Caco-2 (cell line): ENCODE measurements around the gene UGT2B17. TPM values are rescaled to one million over a fixed set of nuclear protein-coding genes. Genes with fewer than 3 reads are reported as not detected.

Experiments used
- BruUV-seq: library from RNA; stranded (reverse); fragments of 400-500 nt; replicated peaks from 2 replicates; lab custom pipeline; 2021; lab: Mats Ljungman, UMichigan
- CTCF ChIA-PET: fragments of 300-600 bp; sonication (Branson Sonifier 250); formaldehyde crosslinking; loops from one replicate; lab custom pipeline; 2022; ENCODE audit warnings: antibody characterized with exemption; lab: Charles Lee
- POLR2A ChIA-PET: fragments of 300-600 bp; sonication (Branson Sonifier 250); formaldehyde crosslinking; loops from one replicate; lab custom pipeline; 2022; ENCODE audit warnings: antibody characterized with exemption; lab: Charles Lee
- DNase-seq, 2 experiments: peaks; one replicate each; pipeline versions ENCODE4 v3.0.0 to v3.0.0-alpha.2; 2020 to 2022
- H3K27me3 ChIP-seq: replicated peaks from 2 replicates; pipeline ENCODE4 v1.6.0; 2011; ENCODE audit warnings: low read length; ENCODE audit not compliant: control insufficient read depth, insufficient read depth
- H3K36me3 ChIP-seq: 2 replicates; pipeline ENCODE4 v1.5.1; 2011; ENCODE audit warnings: low read length; ENCODE audit not compliant: control insufficient read depth, insufficient read depth
- H3K4me1 ChIP-seq: fragments of 250-450 bp; sonication (Bioruptor Pico); 2 replicates; pipeline ENCODE4 v1.5.1; 2020; ENCODE audit warnings: mild to moderate bottlenecking
- H3K4me3 ChIP-seq: 2 replicates; pipeline ENCODE4 v1.5.1; 2011; ENCODE audit warnings: low read depth, mild to moderate bottlenecking, control low read depth, low read length
- H3K9me3 ChIP-seq: fragments of 250-450 bp; sonication (Bioruptor Pico); 2 replicates; pipeline ENCODE4 v1.5.1; 2020; ENCODE audit warnings: mild to moderate bottlenecking, moderate library complexity
- H3K27ac Mint-ChIP-seq: one replicate; pipeline ENCODE4 v1.8.0; 2022; ENCODE audit warnings: mixed read lengths; ENCODE audit not compliant: unreplicated experiment
- H3K27me3 Mint-ChIP-seq: one replicate; pipeline ENCODE4 v1.8.0; 2022; ENCODE audit warnings: mixed read lengths; ENCODE audit not compliant: insufficient read depth, unreplicated experiment
- H3K36me3 Mint-ChIP-seq: one replicate; pipeline ENCODE4 v1.8.0; 2022; ENCODE audit warnings: mild to moderate bottlenecking, mixed read lengths; ENCODE audit not compliant: insufficient read depth, unreplicated experiment
- H3K4me1 Mint-ChIP-seq: one replicate; pipeline ENCODE4 v1.8.0; 2022; ENCODE audit warnings: low read depth, mixed read lengths; ENCODE audit not compliant: unreplicated experiment
- H3K4me3 Mint-ChIP-seq: one replicate; pipeline ENCODE4 v1.8.0; 2022; ENCODE audit warnings: mild to moderate bottlenecking, moderate library complexity, mixed read lengths; ENCODE audit not compliant: unreplicated experiment
- H3K9me3 Mint-ChIP-seq: one replicate; pipeline ENCODE4 v1.8.0; 2022; ENCODE audit warnings: mixed read lengths; ENCODE audit not compliant: unreplicated experiment
- CTCF ChIP-seq, 2 experiments: fragments of 200-600 bp in 1 of 2; IDR thresholded peaks; 1 replicate in 1 of 2; 2 replicates in 1 of 2; pipeline versions ENCODE4 v1.5.1 to v1.8.0; 2011 to 2022; ENCODE audit warnings: antibody characterized with exemption in 1 of 2, control low read depth in 1 of 2, inconsistent platforms in 1 of 2, low read depth in 1 of 2, low read length in 1 of 2, mild to moderate bottlenecking in 1 of 2, moderate library complexity in 1 of 2; ENCODE audit not compliant: insufficient read depth in 1 of 2, severe bottlenecking in 1 of 2, unreplicated experiment in 1 of 2
- intact Hi-C: fragments of 100-400 bp; cut with micrococcal nuclease; formaldehyde crosslinking; loops from one replicate; pipeline ENCODE4 v1.10.0; 2022; ENCODE audit not compliant: unreplicated experiment
- total RNA-seq: library from RNA; stranded (reverse); gene quantifications from 2 replicates; pipeline ENCODE4 v1.2.3, GENCODE V29; 2022

Gene UGT2B17
- total RNA-seq, 1 experiment from 2014 or later: 0.20 TPM

- H3K4me1 Mint-ChIP-seq: peaks cover 7% of the 10 kb centered on the region
- no peaks in the 10 kb centered on the region for H3K36me3 Mint-ChIP-seq
- H3K36me3 ChIP-seq: no peaks in the 10 kb centered on the region
- H3K4me1 ChIP-seq: peaks cover 8% of the 10 kb centered on the region
- H3K4me3 ChIP-seq: no peak overlapping the region
- peaks cover 6% of the 10 kb centered on the region; the same call in 1 of the 2 replicates for H3K9me3 ChIP-seq
- no peak for DNase-seq
- no peak overlapping the region for H3K27ac Mint-ChIP-seq
- H3K27me3 ChIP-seq: no peaks in the 10 kb centered on the region
- BruUV-seq: no TSS peak
- no peak overlapping the region for H3K4me3 Mint-ChIP-seq
- POLR2A ChIA-PET: no interaction called here
- H3K27me3 Mint-ChIP-seq: no peaks in the 10 kb centered on the region
- intact Hi-C loops: no loop called here
- CTCF ChIA-PET: no interaction called here
- TF ChIP-seq CTCF (IDR thresholded peaks at IDR 0.05; ENCODE audit: insufficient read depth in 1 of 2, low read depth in 1 of 2, low read length in 1 of 2, severe bottlenecking in 1 of 2, unreplicated experiment in 1 of 2): no peak
- peaks cover 13% of the 10 kb centered on the region for H3K9me3 Mint-ChIP-seq
Measured at GRCh38 chr4:68599150-68599549, 23.0 kb upstream of the UGT2B17 start.

GRCh38 chr4:68597482-68597881 is 21.4 kb upstream of the UGT2B17 start:
- no TSS peak for BruUV-seq
- H3K27me3 ChIP-seq: no peaks in the 10 kb centered on the region
- POLR2A ChIA-PET: no interaction called here
- H3K9me3 ChIP-seq: no peaks in the 10 kb centered on the region
- Mint-ChIP-seq H3K27me3 (no peaks in the 10 kb centered on the region), H3K4me1 (peaks cover 7% of the 10 kb centered on the region), H3K36me3 (no peaks in the 10 kb centered on the region), H3K27ac (no peak overlapping the region), H3K9me3 (peaks cover 11% of the 10 kb centered on the region), H3K4me3 (no peak overlapping the region)
- peak in 1 of 2 experiments; percentile 13 for DNase-seq
- no peaks in the 10 kb centered on the region for H3K36me3 ChIP-seq
- intact Hi-C loops: no loop called here
- no peak for TF ChIP-seq CTCF (IDR thresholded peaks at IDR 0.05; ENCODE audit: insufficient read depth in 1 of 2, low read depth in 1 of 2, low read length in 1 of 2, severe bottlenecking in 1 of 2, unreplicated experiment in 1 of 2)
- H3K4me3 ChIP-seq: no peak overlapping the region
- peaks cover 8% of the 10 kb centered on the region for H3K4me1 ChIP-seq
- CTCF ChIA-PET: no interaction called here

GRCh38 chr4:68594678-68595077 is 18.6 kb upstream of the UGT2B17 start:
- Mint-ChIP-seq H3K9me3 (peaks cover 11% of the 10 kb centered on the region), H3K4me1 (peaks cover 14% of the 10 kb centered on the region), H3K27ac (no peak overlapping the region), H3K36me3 (no peaks in the 10 kb centered on the region), H3K4me3 (no peak overlapping the region), H3K27me3 (no peaks in the 10 kb centered on the region)
- no peak overlapping the region for H3K4me3 ChIP-seq
- ChIA-PET POLR2A (no interaction called here), CTCF (no interaction called here)
- H3K9me3 ChIP-seq: no peaks in the 10 kb centered on the region
- no TSS peak for BruUV-seq
- no peak for TF ChIP-seq CTCF (IDR thresholded peaks at IDR 0.05; ENCODE audit: insufficient read depth in 1 of 2, low read depth in 1 of 2, low read length in 1 of 2, severe bottlenecking in 1 of 2, unreplicated experiment in 1 of 2)
- intact Hi-C loops: loop anchor here (5.0 kb wide), 1 partner anchor 1638 kb away; no protein-coding TSS in a partner anchor
- H3K27me3 ChIP-seq: no peaks in the 10 kb centered on the region
- H3K4me1 ChIP-seq: peaks cover 8% of the 10 kb centered on the region
- H3K36me3 ChIP-seq: no peaks in the 10 kb centered on the region
- no peak for DNase-seq
